Fibroblast of pulmonary artery (primary cell): ENCODE results near the gene LARGE1.

ENCODE experiments used
- DNase-seq: peaks from one replicate; pipeline ENCODE4 v3.0.0-alpha.2; 2010; ENCODE audit warnings: low read depth
- H3K4me3 ChIP-seq: replicated peaks from 2 replicates; pipeline ENCODE4 v1.5.1; 2011; ENCODE audit warnings: low read depth, mild to moderate bottlenecking, control low read depth, low read length, moderate library complexity
- TF ChIP-seq, protein P1 (sequence below): IDR thresholded peaks from 2 replicates; pipeline ENCODE4 v1.5.1; 2011; ENCODE audit warnings: mild to moderate bottlenecking, control low read depth, low read length, inconsistent platforms; ENCODE audit errors: missing control alignments

Gene LARGE1

DNA sequence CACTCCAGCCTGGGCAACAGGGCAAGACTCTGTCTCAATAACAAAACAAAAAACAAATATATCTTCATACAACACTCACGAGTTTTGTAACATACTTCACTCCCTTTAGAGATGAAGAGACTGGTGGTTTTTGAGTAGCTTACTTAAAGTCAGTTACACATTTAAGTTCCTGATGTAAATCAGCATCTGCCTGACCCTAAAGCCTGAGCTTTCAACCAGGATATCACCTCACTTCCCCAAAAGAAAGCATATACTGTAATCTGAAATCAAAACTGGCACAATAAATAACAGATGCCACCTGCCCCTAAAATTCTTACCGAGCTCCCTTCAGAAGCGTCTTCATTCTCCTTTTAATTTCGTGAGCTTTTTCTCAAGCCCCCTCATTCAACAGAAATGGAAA lies 31.5 kb downstream of the LARGE1 start:
- DNase-seq, result no peak

DNA sequence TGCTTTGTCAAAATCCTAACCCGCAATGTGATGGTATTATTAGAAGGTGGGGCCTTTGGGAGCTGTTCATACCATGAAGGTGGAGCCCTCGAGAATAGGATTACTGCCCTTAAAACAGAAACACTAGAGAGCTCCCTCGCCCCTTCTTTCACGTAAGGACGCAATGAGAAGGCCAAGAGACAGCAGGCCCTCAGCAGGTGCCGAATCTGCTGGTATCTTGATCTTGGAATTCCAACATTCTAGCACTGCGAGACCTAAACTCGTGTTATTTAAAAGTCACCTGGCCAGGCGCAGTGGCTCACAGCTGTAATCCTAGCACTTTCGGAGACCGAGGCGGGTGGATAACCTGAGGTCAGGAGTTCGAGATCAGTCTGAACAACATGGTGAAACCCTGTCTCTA lies 33.1 kb downstream of the LARGE1 start:
- TF ChIP-seq, protein P1, sequence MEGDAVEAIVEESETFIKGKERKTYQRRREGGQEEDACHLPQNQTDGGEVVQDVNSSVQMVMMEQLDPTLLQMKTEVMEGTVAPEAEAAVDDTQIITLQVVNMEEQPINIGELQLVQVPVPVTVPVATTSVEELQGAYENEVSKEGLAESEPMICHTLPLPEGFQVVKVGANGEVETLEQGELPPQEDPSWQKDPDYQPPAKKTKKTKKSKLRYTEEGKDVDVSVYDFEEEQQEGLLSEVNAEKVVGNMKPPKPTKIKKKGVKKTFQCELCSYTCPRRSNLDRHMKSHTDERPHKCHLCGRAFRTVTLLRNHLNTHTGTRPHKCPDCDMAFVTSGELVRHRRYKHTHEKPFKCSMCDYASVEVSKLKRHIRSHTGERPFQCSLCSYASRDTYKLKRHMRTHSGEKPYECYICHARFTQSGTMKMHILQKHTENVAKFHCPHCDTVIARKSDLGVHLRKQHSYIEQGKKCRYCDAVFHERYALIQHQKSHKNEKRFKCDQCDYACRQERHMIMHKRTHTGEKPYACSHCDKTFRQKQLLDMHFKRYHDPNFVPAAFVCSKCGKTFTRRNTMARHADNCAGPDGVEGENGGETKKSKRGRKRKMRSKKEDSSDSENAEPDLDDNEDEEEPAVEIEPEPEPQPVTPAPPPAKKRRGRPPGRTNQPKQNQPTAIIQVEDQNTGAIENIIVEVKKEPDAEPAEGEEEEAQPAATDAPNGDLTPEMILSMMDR, result no peak
- no peak for DNase-seq
- no peak overlapping the region for H3K4me3 ChIP-seq

More for the DNA sequence above, 31.5 kb downstream of the LARGE1 start:
- H3K4me3 ChIP-seq, result no peak overlapping the region
- TF ChIP-seq, protein P1, result no peak

DNA sequence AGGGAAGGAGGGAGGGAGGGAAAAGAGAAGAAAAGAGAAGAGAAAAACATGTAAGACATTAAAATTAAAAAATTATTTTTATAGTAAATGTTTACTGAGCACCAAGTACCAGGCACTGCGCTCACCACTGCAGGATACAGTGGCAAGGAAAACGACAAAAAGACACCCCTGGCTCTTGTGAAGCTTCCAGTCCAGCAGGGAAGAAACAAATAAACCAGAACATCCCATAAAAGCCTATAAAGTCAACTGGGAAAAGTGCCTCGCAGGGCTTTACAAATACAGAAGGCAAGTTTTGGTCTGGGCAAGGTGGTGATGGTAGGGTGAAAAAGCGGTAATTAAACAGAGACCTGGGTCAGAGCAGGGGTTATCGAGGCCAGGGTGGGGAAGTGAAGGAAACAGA lies 33.6 kb downstream of the LARGE1 start:
- no peak overlapping the region for H3K4me3 ChIP-seq
- TF ChIP-seq, protein P1, result no peak
- no peak for DNase-seq

DNA sequence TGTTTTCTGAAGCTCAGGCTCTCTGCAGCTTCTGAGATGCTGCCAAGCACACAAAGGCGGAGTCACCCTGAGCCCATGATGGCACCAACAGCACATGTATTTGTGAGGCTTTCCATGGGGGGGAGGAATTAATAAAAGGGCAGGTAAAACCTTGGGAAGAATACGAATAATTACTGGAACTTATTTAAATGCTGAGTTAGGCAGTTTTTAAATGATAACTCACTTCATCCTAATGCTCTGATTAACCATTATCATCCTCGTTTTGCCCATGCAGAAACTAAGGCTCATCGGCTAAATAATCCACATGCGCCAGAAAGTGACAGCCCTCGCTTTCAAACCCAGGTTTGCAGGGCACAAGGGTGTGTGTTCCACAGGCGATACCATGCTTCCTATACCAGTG lies 35.4 kb downstream of the LARGE1 start:
- no peak overlapping the region for H3K4me3 ChIP-seq
- TF ChIP-seq, protein P1, result no peak
- DNase-seq, result no peak

DNA sequence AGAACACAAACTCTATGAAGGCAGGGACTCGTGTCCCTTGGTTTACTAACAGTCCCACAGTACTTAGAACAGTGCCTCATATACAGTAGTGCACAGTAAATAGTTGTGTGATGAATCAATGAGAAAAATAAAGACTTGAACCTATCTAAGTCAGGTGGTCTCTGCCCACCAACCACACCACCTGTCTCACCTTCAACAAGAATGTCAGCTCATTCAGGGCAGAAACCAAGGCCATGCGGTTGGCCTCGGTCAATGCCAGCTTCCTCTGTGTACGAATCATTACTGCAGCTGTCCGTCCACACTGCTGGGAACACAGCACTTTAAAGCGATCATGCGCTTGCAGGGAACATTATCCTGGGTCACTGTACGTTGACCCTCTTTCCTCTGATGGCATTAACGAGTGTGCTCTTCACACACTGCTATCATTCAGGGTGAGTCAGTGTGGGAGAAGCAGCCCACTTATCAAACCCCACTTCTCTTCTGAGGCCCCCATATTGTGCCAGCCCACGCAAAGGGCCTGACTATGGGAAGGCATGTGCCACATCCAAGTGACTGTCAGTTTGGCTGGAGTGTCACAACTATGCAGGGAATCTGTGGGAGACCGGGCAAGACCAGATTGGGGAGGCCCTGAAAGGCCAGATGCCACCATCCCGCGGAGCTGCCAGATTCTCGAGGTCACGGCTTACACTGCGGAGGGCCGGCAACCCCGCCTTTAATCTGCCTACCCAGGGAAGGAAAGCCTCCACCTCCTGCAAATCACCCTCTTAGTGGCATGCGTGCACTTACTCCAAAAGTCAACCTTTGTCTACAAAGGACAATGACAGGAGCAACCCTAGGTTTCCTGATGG lies 36.1 kb downstream of the LARGE1 start:
- DNase-seq, result no peak
- TF ChIP-seq, protein P1, result no peak
- H3K4me3 ChIP-seq, result no peak overlapping the region

DNA sequence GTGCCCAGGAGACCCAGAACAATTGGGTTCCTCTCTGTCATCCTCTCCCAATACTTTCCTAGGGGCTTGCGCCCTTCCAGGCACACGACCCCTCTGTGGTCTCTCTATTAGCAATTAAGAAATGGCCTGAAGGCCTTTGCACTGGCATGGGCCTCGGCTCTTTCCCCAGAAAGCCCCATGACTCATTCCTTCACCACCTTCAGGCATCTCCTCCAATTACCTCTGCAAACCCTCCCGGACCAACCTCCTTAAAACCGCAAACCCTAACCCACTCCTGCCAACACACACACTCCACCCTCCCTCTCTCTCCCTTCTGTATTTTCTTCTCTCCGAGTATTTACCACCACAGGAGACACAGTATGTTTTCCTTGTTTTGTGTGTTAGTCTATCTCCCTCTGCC lies 36.7 kb downstream of the LARGE1 start:
- no peak overlapping the region for H3K4me3 ChIP-seq
- DNase-seq, result no peak
- TF ChIP-seq, protein P1, result no peak

DNA sequence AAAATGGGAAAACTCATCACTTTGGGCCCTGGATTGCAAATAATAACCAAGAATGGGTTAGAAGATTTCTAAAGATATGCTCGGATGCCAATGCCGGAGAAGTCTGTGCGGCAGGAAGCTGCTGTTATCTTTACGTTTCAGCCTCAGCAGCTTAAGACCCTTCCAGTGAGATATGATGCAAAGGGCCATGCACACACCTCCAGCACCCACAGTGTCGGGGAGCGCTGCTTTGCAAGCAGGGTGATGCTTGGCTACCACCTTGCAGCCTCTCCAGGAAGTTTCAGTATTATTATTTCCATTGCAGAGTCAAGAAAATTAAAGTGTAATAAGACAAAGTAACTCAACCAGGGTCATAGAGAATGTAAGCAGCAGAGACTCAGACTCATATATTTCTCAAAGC lies 37.3 kb downstream of the LARGE1 start:
- DNase-seq, result no peak
- no peak overlapping the region for H3K4me3 ChIP-seq
- TF ChIP-seq, protein P1, result no peak
